ENCODE measurements around the gene NRG3.

NRG3 gene

DNA sequence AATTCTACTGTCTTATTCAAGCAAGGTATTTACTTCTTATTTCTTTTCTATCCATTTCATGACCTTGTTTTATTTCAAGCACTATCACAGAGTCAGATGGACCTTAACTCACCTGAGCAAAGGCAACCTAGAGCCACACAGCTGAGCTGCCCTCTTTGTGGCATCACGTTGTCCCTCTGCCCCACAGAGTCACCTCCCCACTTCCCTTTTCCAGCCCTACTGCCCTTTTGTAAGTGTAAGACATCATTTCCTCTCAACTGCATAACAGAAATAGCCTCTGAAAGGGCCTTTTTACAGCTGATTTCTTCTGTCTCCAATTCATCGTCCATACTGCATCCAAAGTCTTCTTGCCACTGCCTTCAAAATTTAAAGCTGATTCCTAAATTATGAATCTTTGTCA is 946.0 kb downstream of the NRG3 start:
- Histone ChIP-seq H3F3A (ENCODE audit: insufficient read depth, low read length) (no peaks in the 10 kb centered on the region), H3K9ac (ENCODE audit: low read length) (no peak overlapping the region)

DNA sequence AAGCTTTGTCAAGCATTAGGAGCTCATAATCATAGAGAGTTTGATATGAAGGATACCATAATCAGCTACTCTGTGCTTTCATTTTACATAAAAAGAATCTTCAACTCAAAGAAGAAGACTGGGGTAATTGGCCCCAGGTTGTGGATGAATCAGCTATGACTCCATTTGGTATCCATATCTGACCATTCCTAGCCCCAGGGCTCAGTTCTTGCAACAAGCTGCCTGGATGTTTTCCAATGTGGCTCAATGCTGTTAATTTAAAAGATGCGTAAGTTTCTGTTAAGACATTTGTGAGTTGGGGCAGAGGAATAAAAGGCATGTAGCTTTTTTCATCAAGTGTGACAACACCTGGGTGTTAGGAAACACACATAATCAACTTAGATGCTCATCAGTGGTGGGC is 951.1 kb downstream of the NRG3 start:
- Histone ChIP-seq H3K4me2 (ENCODE audit: low read length) (no peak overlapping the region), H3K4me1 (ENCODE audit: insufficient read depth, low read length, severe bottlenecking) (peaks cover 6% of the 10 kb centered on the region), H3K36me3 (ENCODE audit: insufficient read depth, low read length) (peaks cover 9% of the 10 kb centered on the region; the same call in 1 of the 2 replicates), H3K4me3 (ENCODE audit: low read depth, low read length, poor library complexity, severe bottlenecking) (no peak overlapping the region), H4K20me1 (ENCODE audit: insufficient read depth, low read length) (no peaks in the 10 kb centered on the region), H3K27me3 (ENCODE audit: insufficient read depth, low read length) (no peaks in the 10 kb centered on the region), H3F3A (ENCODE audit: insufficient read depth, low read length) (no peaks in the 10 kb centered on the region), H3K79me2 (ENCODE audit: insufficient read depth, low read length) (no peaks in the 10 kb centered on the region), H3K9me2 (ENCODE audit: low read depth, low read length) (no peaks in the 10 kb centered on the region), H3K9ac (ENCODE audit: low read length) (no peak overlapping the region), H3K27ac (ENCODE audit: low read depth, low read length, poor library complexity, severe bottlenecking) (no peak overlapping the region), H2AFZ (ENCODE audit: low read length) (no peak overlapping the region), H3K9me3 (ENCODE audit: low read length) (no peaks in the 10 kb centered on the region)
- TF ChIP-seq EZH2 (IDR thresholded peaks at IDR 0.05; ENCODE audit: borderline replicate concordance, low read length): no peak
- TF ChIP-seq, protein P1, sequence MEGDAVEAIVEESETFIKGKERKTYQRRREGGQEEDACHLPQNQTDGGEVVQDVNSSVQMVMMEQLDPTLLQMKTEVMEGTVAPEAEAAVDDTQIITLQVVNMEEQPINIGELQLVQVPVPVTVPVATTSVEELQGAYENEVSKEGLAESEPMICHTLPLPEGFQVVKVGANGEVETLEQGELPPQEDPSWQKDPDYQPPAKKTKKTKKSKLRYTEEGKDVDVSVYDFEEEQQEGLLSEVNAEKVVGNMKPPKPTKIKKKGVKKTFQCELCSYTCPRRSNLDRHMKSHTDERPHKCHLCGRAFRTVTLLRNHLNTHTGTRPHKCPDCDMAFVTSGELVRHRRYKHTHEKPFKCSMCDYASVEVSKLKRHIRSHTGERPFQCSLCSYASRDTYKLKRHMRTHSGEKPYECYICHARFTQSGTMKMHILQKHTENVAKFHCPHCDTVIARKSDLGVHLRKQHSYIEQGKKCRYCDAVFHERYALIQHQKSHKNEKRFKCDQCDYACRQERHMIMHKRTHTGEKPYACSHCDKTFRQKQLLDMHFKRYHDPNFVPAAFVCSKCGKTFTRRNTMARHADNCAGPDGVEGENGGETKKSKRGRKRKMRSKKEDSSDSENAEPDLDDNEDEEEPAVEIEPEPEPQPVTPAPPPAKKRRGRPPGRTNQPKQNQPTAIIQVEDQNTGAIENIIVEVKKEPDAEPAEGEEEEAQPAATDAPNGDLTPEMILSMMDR (IDR thresholded peaks at IDR 0.05; ENCODE audit: low read length): no peak

More for the DNA sequence above, 946.0 kb downstream of the NRG3 start:
- H3K4me2 ChIP-seq (ENCODE audit: low read length): no peak overlapping the region
- no peaks in the 10 kb centered on the region for H3K9me2 ChIP-seq (ENCODE audit: low read depth, low read length)
- H2AFZ ChIP-seq (ENCODE audit: low read length): no peak overlapping the region
- no peaks in the 10 kb centered on the region for H3K27me3 ChIP-seq (ENCODE audit: insufficient read depth, low read length)
- peaks cover 8% of the 10 kb centered on the region for H3K36me3 ChIP-seq (ENCODE audit: insufficient read depth, low read length)
- no peaks in the 10 kb centered on the region for H4K20me1 ChIP-seq (ENCODE audit: insufficient read depth, low read length)
- TF ChIP-seq, protein P1 (IDR thresholded peaks at IDR 0.05; ENCODE audit: low read length): no peak
- H3K4me3 ChIP-seq (ENCODE audit: low read depth, low read length, poor library complexity, severe bottlenecking): no peak overlapping the region
- H3K79me2 ChIP-seq (ENCODE audit: insufficient read depth, low read length): no peaks in the 10 kb centered on the region
- H3K27ac ChIP-seq (ENCODE audit: low read depth, low read length, poor library complexity, severe bottlenecking): no peak overlapping the region
- H3K9me3 ChIP-seq (ENCODE audit: low read length): no peaks in the 10 kb centered on the region
- H3K4me1 ChIP-seq (ENCODE audit: insufficient read depth, low read length, severe bottlenecking): peaks cover 31% of the 10 kb centered on the region

DNA sequence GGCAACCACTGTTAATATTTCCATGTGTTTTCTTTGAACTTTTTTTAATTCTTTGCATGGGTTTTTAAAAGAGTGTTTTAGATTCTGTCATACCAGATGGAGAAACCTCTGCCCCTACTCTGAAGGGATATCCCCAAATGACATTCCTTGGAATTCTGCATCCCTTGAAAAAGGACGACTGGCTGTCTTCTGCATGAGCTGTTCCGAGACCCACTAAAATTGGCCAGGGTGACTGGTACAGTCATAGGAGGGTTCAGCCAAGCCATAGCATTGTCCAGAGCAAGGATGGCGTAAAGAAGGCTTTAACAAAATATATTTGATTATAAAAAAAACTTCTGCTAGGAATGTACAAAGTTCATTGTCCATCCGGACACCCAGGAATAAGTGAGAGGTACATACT is 952.9 kb downstream of the NRG3 start:
- Histone ChIP-seq H3K4me2 (ENCODE audit: low read length) (no peak overlapping the region), H3K4me1 (ENCODE audit: insufficient read depth, low read length, severe bottlenecking) (no peaks in the 10 kb centered on the region), H3K36me3 (ENCODE audit: insufficient read depth, low read length) (peaks cover 11% of the 10 kb centered on the region; the same call in 1 of the 2 replicates), H3F3A (ENCODE audit: insufficient read depth, low read length) (no peaks in the 10 kb centered on the region), H3K9me3 (ENCODE audit: low read length) (no peaks in the 10 kb centered on the region), H3K27ac (ENCODE audit: low read depth, low read length, poor library complexity, severe bottlenecking) (no peak overlapping the region), H2AFZ (ENCODE audit: low read length) (no peak overlapping the region), H3K9me2 (ENCODE audit: low read depth, low read length) (no peaks in the 10 kb centered on the region), H3K79me2 (ENCODE audit: insufficient read depth, low read length) (no peaks in the 10 kb centered on the region), H3K27me3 (ENCODE audit: insufficient read depth, low read length) (no peaks in the 10 kb centered on the region), H4K20me1 (ENCODE audit: insufficient read depth, low read length) (no peaks in the 10 kb centered on the region), H3K4me3 (ENCODE audit: low read depth, low read length, poor library complexity, severe bottlenecking) (no peak overlapping the region), H3K9ac (ENCODE audit: low read length) (no peak overlapping the region)
- TF ChIP-seq EZH2 (IDR thresholded peaks at IDR 0.05; ENCODE audit: borderline replicate concordance, low read length): no peak
- TF ChIP-seq, protein P1 (IDR thresholded peaks at IDR 0.05; ENCODE audit: low read length): no peak
